HepG2 (cell line): ENCODE results near the gene ZFAND2A. TPM values are rescaled to one million over a fixed set of nuclear protein-coding genes. Genes with fewer than 3 reads are reported as not detected.

Experiments used
- BORCS8-MEF2B ChIP-seq: sonication (generic); formaldehyde crosslinking; IDR thresholded peaks from 2 replicates; pipeline ENCODE4 v1.8.0; 2022; ENCODE audit warnings: mild to moderate bottlenecking, missing genetic modification reagents
- NR0B2 ChIP-seq: sonication (generic); formaldehyde crosslinking; IDR thresholded peaks from 2 replicates; pipeline ENCODE4 v1.4.0; 2020; ENCODE audit warnings: mild to moderate bottlenecking, missing genetic modification reagents
- PHF20 ChIP-seq: sonication (generic); formaldehyde crosslinking; IDR thresholded peaks from 2 replicates; pipeline ENCODE4 v1.5.0; 2020; ENCODE audit warnings: mild to moderate bottlenecking, missing genetic modification reagents
- POLR2A ChIP-seq, 2 experiments: IDR thresholded peaks; 2 replicates each; pipeline ENCODE4 v1.6.1; 2011; ENCODE audit warnings: low read depth in 2 of 2, low read length in 2 of 2, mild to moderate bottlenecking in 1 of 2, moderate library complexity in 1 of 2; ENCODE audit not compliant: insufficient read depth in 1 of 2
- RARA ChIP-seq: IDR thresholded peaks from 2 replicates; pipeline ENCODE4 v1.6.1; 2016; ENCODE audit warnings: missing genetic modification reagents, missing compliant biosample characterization
- TAF1 ChIP-seq: sonication (generic); formaldehyde crosslinking; IDR thresholded peaks from 2 replicates; pipeline ENCODE4 v1.4.0; 2020; ENCODE audit warnings: missing genetic modification reagents
- TGIF2 ChIP-seq: IDR thresholded peaks from 2 replicates; pipeline ENCODE4 v1.6.1; 2016; ENCODE audit warnings: control low read depth, missing compliant biosample characterization
- ZFY ChIP-seq: sonication (generic); formaldehyde crosslinking; IDR thresholded peaks from 2 replicates; pipeline ENCODE4 v1.4.0; 2020; ENCODE audit warnings: missing genetic modification reagents
- ZNF737 ChIP-seq: sonication (generic); formaldehyde crosslinking; IDR thresholded peaks from 2 replicates; pipeline ENCODE4 v1.5.0; 2020; ENCODE audit warnings: missing genetic modification reagents, mild to moderate bottlenecking, borderline replicate concordance
- ZNF777 ChIP-seq: sonication (generic); formaldehyde crosslinking; IDR thresholded peaks from 2 replicates; pipeline ENCODE4 v1.4.0; 2020; ENCODE audit warnings: missing genetic modification reagents
- polyA plus RNA-seq, 8 experiments: library from polyadenylated mRNA; depleted of rRNA in 3 of 8; stranded (reverse) in 7 of 8; unstranded in 1 of 8; fragments of >200 nt; fragmentation: Illumina TruSeq in 4 of 8; extraction: Trizol in 4 of 8; gene quantifications; 2 replicates each; pipeline versions ENCODE4 v1.2.1 to v1.2.3, GENCODE V29; 2011 to 2016; ENCODE audit warnings: low read depth in 4 of 8, missing spikeins in 1 of 8, mixed read lengths in 1 of 8; ENCODE audit not compliant: insufficient read depth in 1 of 8
- total RNA-seq, 5 experiments: library from RNA; depleted of rRNA; stranded (reverse); fragments of >200 nt; fragmentation: Illumina TruSeq; extraction: Trizol; gene quantifications; 2 replicates each; pipeline ENCODE4 v1.2.3, GENCODE V29; 2016; ENCODE audit warnings: low read depth in 1 of 5
- TF ChIP-seq, protein P1 (sequence below), 2 experiments: sonication (generic) in 1 of 2; formaldehyde crosslinking in 1 of 2; IDR thresholded peaks; 2 replicates each; pipeline versions ENCODE4 v1.4.0 to v1.6.1; 2018 to 2020; ENCODE audit warnings: missing genetic modification reagents in 2 of 2, borderline replicate concordance in 1 of 2, low read depth in 1 of 2, mild to moderate bottlenecking in 1 of 2, missing biosample characterization in 1 of 2
- TF ChIP-seq, protein P2 (sequence below): sonication (generic); formaldehyde crosslinking; IDR thresholded peaks from 2 replicates; pipeline ENCODE4 v1.4.0; 2020; ENCODE audit warnings: missing genetic modification reagents
- TF ChIP-seq, protein P3 (sequence below), 2 experiments: sonication (generic) in 1 of 2; formaldehyde crosslinking in 1 of 2; IDR thresholded peaks; 2 replicates each; pipeline versions ENCODE4 v1.6.1 to v1.9.0; 2014 to 2022; ENCODE audit warnings: antibody characterized with exemption in 1 of 2, borderline replicate concordance in 1 of 2, inconsistent platforms in 1 of 2, low read depth in 1 of 2, missing genetic modification reagents in 1 of 2

Gene ZFAND2A
- total and polyA plus RNA-seq, 2 of the 13 experiments (the other 11 are each of a cell fraction or from before 2014, with no cell fraction given), result 140 to 153 TPM

DNA sequence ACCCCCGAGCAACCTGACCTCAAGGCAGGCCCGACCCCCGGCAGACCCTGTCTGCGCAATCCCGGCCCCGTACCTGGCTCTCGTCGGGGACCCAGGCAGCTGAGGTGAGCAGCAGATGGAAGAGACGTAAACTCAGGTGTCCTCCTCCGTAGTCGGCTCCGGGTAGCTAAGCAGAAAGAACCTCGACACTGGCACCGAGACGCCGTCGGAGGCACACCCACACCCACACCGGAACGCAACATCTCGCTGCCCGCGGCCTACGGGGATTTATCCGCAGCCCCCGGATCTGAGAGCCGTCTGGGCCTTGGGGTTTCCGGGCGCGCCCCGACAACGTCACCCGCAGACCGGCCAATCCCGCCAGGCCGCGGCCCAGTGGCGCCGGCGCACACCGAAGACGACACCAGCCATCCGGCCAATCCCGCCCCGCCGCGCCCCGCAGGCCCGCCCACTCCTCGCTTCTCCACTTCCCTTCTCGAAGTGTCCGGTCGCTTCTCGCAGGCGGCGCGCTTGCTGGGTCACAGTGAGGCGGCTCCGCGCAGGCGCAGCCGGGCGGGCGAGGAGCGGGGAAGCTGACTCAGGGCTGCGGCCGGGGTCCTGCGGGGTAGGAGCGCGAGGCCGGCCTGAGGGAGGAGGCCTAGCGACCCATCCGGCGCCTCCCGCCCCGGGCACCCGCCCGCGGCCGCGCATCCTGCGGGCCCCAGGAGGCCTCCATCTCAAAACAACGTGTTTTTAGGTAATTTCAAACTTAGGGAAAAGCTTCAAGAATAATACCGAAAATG is at the start of gene ZFAND2A (continued):
- TF ChIP-seq, protein P1, sequence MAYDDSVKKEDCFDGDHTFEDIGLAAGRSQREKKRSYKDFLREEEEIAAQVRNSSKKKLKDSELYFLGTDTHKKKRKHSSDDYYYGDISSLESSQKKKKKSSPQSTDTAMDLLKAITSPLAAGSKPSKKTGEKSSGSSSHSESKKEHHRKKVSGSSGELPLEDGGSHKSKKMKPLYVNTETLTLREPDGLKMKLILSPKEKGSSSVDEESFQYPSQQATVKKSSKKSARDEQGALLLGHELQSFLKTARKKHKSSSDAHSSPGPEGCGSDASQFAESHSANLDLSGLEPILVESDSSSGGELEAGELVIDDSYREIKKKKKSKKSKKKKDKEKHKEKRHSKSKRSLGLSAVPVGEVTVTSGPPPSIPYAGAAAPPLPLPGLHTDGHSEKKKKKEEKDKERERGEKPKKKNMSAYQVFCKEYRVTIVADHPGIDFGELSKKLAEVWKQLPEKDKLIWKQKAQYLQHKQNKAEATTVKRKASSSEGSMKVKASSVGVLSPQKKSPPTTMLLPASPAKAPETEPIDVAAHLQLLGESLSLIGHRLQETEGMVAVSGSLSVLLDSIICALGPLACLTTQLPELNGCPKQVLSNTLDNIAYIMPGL (CRISPR knock-in tag; IDR thresholded peaks at IDR 0.05; ENCODE audit: borderline replicate concordance in 1 of 2, low read depth in 1 of 2), result peak; percentile 49 to 72
- peak; percentile 96 for TF ChIP-seq PHF20 (CRISPR knock-in tag)
- TF ChIP-seq, protein P2, sequence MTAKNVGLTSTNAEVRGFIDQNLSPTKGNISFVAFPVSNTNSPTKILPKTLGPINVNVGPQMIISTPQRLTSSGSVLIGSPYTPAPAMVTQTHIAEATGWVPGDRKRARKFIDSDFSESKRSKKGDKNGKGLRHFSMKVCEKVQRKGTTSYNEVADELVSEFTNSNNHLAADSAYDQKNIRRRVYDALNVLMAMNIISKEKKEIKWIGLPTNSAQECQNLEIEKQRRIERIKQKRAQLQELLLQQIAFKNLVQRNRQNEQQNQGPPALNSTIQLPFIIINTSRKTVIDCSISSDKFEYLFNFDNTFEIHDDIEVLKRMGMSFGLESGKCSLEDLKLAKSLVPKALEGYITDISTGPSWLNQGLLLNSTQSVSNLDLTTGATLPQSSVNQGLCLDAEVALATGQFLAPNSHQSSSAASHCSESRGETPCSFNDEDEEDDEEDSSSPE (CRISPR knock-in tag), result peak; percentile 69
- TF ChIP-seq, protein P3, sequence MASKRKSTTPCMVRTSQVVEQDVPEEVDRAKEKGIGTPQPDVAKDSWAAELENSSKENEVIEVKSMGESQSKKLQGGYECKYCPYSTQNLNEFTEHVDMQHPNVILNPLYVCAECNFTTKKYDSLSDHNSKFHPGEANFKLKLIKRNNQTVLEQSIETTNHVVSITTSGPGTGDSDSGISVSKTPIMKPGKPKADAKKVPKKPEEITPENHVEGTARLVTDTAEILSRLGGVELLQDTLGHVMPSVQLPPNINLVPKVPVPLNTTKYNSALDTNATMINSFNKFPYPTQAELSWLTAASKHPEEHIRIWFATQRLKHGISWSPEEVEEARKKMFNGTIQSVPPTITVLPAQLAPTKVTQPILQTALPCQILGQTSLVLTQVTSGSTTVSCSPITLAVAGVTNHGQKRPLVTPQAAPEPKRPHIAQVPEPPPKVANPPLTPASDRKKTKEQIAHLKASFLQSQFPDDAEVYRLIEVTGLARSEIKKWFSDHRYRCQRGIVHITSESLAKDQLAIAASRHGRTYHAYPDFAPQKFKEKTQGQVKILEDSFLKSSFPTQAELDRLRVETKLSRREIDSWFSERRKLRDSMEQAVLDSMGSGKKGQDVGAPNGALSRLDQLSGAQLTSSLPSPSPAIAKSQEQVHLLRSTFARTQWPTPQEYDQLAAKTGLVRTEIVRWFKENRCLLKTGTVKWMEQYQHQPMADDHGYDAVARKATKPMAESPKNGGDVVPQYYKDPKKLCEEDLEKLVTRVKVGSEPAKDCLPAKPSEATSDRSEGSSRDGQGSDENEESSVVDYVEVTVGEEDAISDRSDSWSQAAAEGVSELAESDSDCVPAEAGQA (IDR thresholded peaks at IDR 0.05; ENCODE audit: low read depth), result no peak; the same call in 1 of the 2 replicates
- TF ChIP-seq, protein P3 (CRISPR knock-in tag; IDR thresholded peaks at IDR 0.05; ENCODE audit: borderline replicate concordance), result no peak; the same call in 1 of the 2 replicates
- no peak for TF ChIP-seq ZNF737 (CRISPR knock-in tag)
- TF ChIP-seq ZNF777 (CRISPR knock-in tag), result peak; percentile 76; the same call in 1 of the 2 replicates
- peak; percentile 19; the same call in 1 of the 2 replicates for TF ChIP-seq RARA (CRISPR knock-in tag)
- TF ChIP-seq BORCS8-MEF2B (CRISPR knock-in tag), result peak; percentile 30; the same call in 1 of the 2 replicates
- peak; percentile 79 for TF ChIP-seq TAF1
- TF ChIP-seq TGIF2 (CRISPR knock-in tag), result no peak; the same call in 1 of the 2 replicates
- peak; percentile 94 for TF ChIP-seq ZFY
- TF ChIP-seq POLR2A (IDR thresholded peaks at IDR 0.05; ENCODE audit: insufficient read depth in 1 of 2, low read depth in 2 of 2, low read length in 2 of 2), result peak; percentile 66 to 75
- no peak; the same call in 1 of the 2 replicates for TF ChIP-seq NR0B2 (CRISPR knock-in tag)
